ENCODE data around the gene ABCB9. TPM values are rescaled to one million over a fixed set of nuclear protein-coding genes. Genes with fewer than 3 reads are reported as not detected.

The ABCB9 gene
- total RNA-seq, 1 experiment from 2014 or later: 4.6 TPM

- WGBS (ENCODE audit: extremely low coverage, insufficient read length, low lambda C conversion rate): no CpG with 5 or more reads among the region's 11 CpGs
- H4K20me1 ChIP-seq (ENCODE audit: control insufficient read depth, insufficient read depth, insufficient read length): no peaks in the 10 kb centered on the region
- H3K4ac ChIP-seq (ENCODE audit: low read depth, low read length): no peak overlapping the region
- H2BK12ac ChIP-seq (ENCODE audit: insufficient read length, low read depth, low read length): no peak overlapping the region
- H4K5ac ChIP-seq (ENCODE audit: insufficient read length, low read depth, low read length): no peak overlapping the region
- H3K27me3 ChIP-seq (ENCODE audit: insufficient read depth, low read length): no peaks in the 10 kb centered on the region; the same call in 1 of the 2 replicates
- H3K4me1 Mint-ChIP-seq: peaks cover 3 to 6% of the 10 kb centered on the region in 2 experiments; a peak in 3 of 4 replicates
- no peak overlapping the region for H3K18ac ChIP-seq (ENCODE audit: insufficient read length, low read depth, low read length)
- H2AFZ ChIP-seq (ENCODE audit: low read length): no peak overlapping the region
- H3K23me2 ChIP-seq (ENCODE audit: insufficient read length, low read depth, low read length, poor library complexity, severe bottlenecking): no peaks in the 10 kb centered on the region
- no peak overlapping the region for H3K23ac ChIP-seq (ENCODE audit: insufficient read length, low read depth, low read length)
- H3K56ac ChIP-seq (ENCODE audit: insufficient read length, low read depth, low read length): no peak overlapping the region
- DNase-seq: no peak
- H4K8ac ChIP-seq (replicated peaks; ENCODE audit: insufficient read length, low read depth, low read length): no peak overlapping the region
- H3K9me3 ChIP-seq (ENCODE audit: control insufficient read depth, low read depth, low read length): no peaks in the 10 kb centered on the region
- no peak overlapping the region for H2BK5ac ChIP-seq (ENCODE audit: insufficient read length, low read length)
- H2AK5ac ChIP-seq (ENCODE audit: insufficient read length, low read length): no peak overlapping the region
- no peak overlapping the region for H2BK120ac ChIP-seq (ENCODE audit: low read depth, low read length, poor library complexity, severe bottlenecking)
- H4K91ac ChIP-seq (ENCODE audit: insufficient read length, low read depth, low read length): no peak overlapping the region
- H3K27me3 Mint-ChIP-seq (ENCODE audit: low read depth): peaks cover 28% of the 10 kb centered on the region
- no peak overlapping the region for H2BK20ac ChIP-seq (ENCODE audit: low read depth, low read length, poor library complexity, severe bottlenecking)
- H3K4me2 ChIP-seq (ENCODE audit: insufficient read depth, insufficient read length, low read length): no peak overlapping the region
- H3K36me3 Mint-ChIP-seq (ENCODE audit: insufficient read depth in 1 of 3, low read depth in 3 of 3): peaks cover 0 to 1% (median 0%) of the 10 kb centered on the region in 3 experiments; a peak in 1 of 7 replicates
- no peak overlapping the region for H3K4me3 Mint-ChIP-seq
- TF ChIP-seq CTCF (conservative IDR thresholded peaks at IDR 0.05): no peak
- H3K14ac ChIP-seq (ENCODE audit: insufficient read depth, low read length): no peak overlapping the region
- no peaks in the 10 kb centered on the region for H3K79me2 ChIP-seq (ENCODE audit: insufficient read depth, low read length)
- H3K4me1 ChIP-seq (ENCODE audit: insufficient read depth, low read length): no peaks in the 10 kb centered on the region
- H3K79me1 ChIP-seq (ENCODE audit: insufficient read depth, low read depth, low read length, poor library complexity, severe bottlenecking): no peaks in the 10 kb centered on the region
- H3K27ac Mint-ChIP-seq: no peak overlapping the region
- no peak overlapping the region for H3T11ph ChIP-seq (ENCODE audit: low read length)
- no peak overlapping the region for H3K27ac ChIP-seq (ENCODE audit: insufficient read length, low read depth, low read length)
- no peak overlapping the region for H2BK15ac ChIP-seq (ENCODE audit: low read depth, low read length)
- no peak overlapping the region for H3K9ac ChIP-seq (ENCODE audit: extremely low read depth, insufficient read length, low read length)
- H3K9me3 Mint-ChIP-seq: no peaks in the 10 kb centered on the region
Observed at GRCh38 chr12:122927756-122928403, 38.4 kb downstream of the ABCB9 start.
